ENCODE measurements around the gene SLC66A2.

The SLC66A2 gene

GRCh38 chr18:79952456-79952995 is 1.1 kb upstream of the SLC66A2 start:
- no peaks in the 10 kb centered on the region for H3K27me3 ChIP-seq (ENCODE audit: control insufficient read depth in 2 of 2, insufficient read depth in 2 of 2, low read length in 2 of 2)
- H3K9me3 ChIP-seq (ENCODE audit: control insufficient read depth in 2 of 2, low read length in 2 of 2) = no peaks in the 10 kb centered on the region
- H3K9ac ChIP-seq (ENCODE audit: low read depth in 1 of 2, low read length in 2 of 2) = peak overlapping the region; percentile 52 to 87
- H3K4me1 ChIP-seq (ENCODE audit: control insufficient read depth in 2 of 2, insufficient read depth in 2 of 2, low read length in 2 of 2) = peaks cover 32 to 54% of the 10 kb centered on the region in 2 donors
- peak overlapping the region; percentile 66 to 70 for H3K4me3 ChIP-seq (ENCODE audit: low read length in 2 of 2)
- H3K27ac ChIP-seq (ENCODE audit: low read depth in 2 of 2, low read length in 2 of 2) = peak overlapping the region; percentile 86 to 91
- peaks cover 0 to 6% of the 10 kb centered on the region in 2 donors for H3K36me3 ChIP-seq (ENCODE audit: control insufficient read depth in 2 of 2, insufficient read depth in 2 of 2, low read length in 2 of 2)

DNA sequence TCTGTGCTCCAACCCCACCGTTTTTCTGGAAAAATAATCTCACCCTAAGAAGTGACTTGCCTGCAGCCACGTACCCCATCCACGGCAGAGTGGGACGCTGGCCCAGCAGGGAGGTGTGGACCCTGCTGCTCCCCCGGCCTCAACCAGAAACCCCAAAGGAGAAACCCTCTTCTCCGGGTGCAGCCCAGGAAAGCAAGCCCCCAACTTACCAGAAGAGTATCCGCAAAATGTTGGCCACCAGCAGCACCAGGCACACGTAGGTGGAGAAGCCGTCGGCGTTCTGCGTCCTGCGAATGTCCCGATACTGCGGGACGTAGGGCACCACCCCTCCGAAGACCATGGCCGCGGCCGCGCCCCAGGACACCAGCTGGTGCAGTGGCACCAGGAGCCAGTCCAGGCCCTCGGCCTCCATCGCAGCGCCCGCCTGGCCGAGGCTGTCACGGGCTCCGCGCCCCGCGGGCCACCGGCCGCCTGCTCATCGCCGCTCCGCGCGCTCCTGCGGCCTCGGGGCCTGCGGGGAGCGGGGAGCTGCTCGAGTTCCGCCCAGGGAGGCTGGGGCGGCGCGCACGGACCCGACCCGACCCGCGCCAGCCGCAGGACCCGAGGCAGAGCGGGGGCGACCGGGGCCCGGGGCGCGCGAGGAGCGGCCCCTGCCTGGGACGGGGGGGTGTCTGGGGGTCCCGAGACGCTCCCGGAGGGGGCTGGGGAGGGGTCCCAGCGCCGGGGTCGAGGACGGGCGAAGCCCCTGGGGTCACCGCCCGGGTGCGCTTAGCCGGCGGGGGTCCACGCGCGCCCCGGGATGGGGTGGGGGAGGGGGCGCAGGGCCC is 725 bp downstream of the SLC66A2 start:
- peaks cover 3 to 6% of the 10 kb centered on the region in 2 donors for H3K36me3 ChIP-seq (ENCODE audit: control insufficient read depth in 2 of 2, insufficient read depth in 2 of 2, low read length in 2 of 2)
- H3K9ac ChIP-seq (ENCODE audit: low read depth in 1 of 2, low read length in 2 of 2) = peak overlapping the region; percentile 74 to 77
- peak overlapping the region; percentile 71 to 83 for H3K4me3 ChIP-seq (ENCODE audit: low read length in 2 of 2)
- peaks cover 33 to 59% of the 10 kb centered on the region in 2 donors for H3K4me1 ChIP-seq (ENCODE audit: control insufficient read depth in 2 of 2, insufficient read depth in 2 of 2, low read length in 2 of 2)
- H3K9me3 ChIP-seq (ENCODE audit: control insufficient read depth in 2 of 2, low read length in 2 of 2) = no peaks in the 10 kb centered on the region
- peak overlapping the region; percentile 69 to 77 for H3K27ac ChIP-seq (ENCODE audit: low read depth in 2 of 2, low read length in 2 of 2)
- H3K27me3 ChIP-seq (ENCODE audit: control insufficient read depth in 2 of 2, insufficient read depth in 2 of 2, low read length in 2 of 2) = no peaks in the 10 kb centered on the region

DNA sequence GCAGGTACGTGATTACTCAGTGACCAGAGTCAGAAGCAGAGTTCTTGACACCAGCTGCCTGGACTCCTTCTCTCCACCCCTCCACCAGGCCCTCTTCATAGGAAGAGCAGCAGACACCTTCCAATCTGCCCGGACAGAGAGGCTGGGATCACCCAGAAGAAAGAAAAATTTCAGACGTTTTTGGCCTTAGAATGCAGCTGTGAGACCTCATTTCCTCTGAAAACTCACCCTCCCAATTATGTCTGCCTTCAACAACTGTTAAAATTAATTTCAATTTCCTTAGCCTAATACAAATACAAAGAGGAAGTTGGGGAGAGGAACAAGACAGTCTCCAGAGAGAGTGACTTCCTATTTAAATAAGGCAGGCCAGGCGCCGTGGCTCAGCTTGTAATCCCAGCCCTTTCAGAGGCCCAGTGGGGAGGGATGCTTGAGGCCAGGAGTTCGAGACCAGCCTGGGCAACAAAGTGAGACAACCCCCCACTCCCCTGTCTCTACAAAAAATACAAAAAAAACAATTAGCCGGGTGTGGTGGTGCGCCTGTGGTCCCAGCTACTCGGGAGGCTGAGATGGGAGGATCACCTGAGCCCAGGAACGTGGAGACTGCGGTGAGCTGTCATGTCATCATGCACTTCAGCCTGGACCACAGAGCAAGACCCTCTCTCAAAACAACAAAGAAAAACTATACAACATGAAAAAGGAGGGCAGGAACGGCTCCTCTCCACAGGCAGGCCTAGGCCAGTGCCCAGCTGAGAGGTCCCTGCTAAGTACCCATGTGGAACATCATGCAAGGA is 1.6 kb downstream of the SLC66A2 start:
- H3K9me3 ChIP-seq (ENCODE audit: control insufficient read depth in 2 of 2, low read length in 2 of 2) = no peaks in the 10 kb centered on the region
- H3K27ac ChIP-seq (ENCODE audit: low read depth in 2 of 2, low read length in 2 of 2) = peak overlapping the region; percentile 69 to 77
- H3K27me3 ChIP-seq (ENCODE audit: control insufficient read depth in 2 of 2, insufficient read depth in 2 of 2, low read length in 2 of 2) = no peaks in the 10 kb centered on the region
- H3K9ac ChIP-seq (ENCODE audit: low read depth in 1 of 2, low read length in 2 of 2) = peak overlapping the region; percentile 74 to 77
- H3K4me3 ChIP-seq (ENCODE audit: low read length in 2 of 2) = peak overlapping the region; percentile 71 to 83
- peaks cover 37 to 62% of the 10 kb centered on the region in 2 donors for H3K4me1 ChIP-seq (ENCODE audit: control insufficient read depth in 2 of 2, insufficient read depth in 2 of 2, low read length in 2 of 2)
- peaks cover 3 to 6% of the 10 kb centered on the region in 2 donors for H3K36me3 ChIP-seq (ENCODE audit: control insufficient read depth in 2 of 2, insufficient read depth in 2 of 2, low read length in 2 of 2)

DNA sequence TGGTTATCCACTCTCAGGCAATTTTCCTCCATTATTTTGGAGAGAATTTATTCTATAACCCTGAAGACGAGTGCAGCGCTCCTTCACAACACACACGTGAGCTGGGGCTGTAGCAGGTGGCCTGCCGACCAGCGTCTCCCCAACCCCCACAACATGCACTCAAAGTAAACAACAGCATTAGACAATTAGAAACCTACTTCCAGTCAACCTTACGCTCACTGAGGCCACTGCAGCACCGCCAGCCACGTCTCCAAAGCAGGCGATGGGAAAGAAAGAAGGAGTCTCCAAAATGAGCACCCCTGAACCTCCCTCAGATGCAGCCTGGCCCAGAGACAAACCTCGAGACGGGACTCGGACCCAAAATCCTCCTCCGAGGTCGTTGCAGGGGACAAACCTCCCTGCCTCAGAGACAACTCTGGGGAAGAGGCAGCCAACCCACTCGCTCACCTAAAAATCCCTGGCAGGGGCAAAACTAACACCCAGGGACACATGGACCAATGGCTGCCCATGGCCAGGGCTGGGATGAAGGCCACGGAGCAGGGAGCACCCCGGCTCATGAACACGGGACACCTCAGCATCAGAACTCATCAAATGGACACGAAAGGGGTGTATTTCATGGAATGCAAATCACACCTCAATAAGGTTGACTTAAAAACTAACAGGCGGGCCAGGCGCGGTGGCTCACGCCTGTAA is 2.6 kb downstream of the SLC66A2 start:
- H3K9ac ChIP-seq (ENCODE audit: low read depth in 1 of 2, low read length in 2 of 2) = peak overlapping the region in 1 of 2 donors; percentile 36
- H3K4me3 ChIP-seq (ENCODE audit: low read length in 2 of 2) = no peak overlapping the region
- H3K27ac ChIP-seq (ENCODE audit: low read depth in 2 of 2, low read length in 2 of 2) = peak overlapping the region in 1 of 2 donors; percentile 31
- peaks cover 3 to 6% of the 10 kb centered on the region in 2 donors for H3K36me3 ChIP-seq (ENCODE audit: control insufficient read depth in 2 of 2, insufficient read depth in 2 of 2, low read length in 2 of 2)
- no peaks in the 10 kb centered on the region for H3K27me3 ChIP-seq (ENCODE audit: control insufficient read depth in 2 of 2, insufficient read depth in 2 of 2, low read length in 2 of 2)
- H3K9me3 ChIP-seq (ENCODE audit: control insufficient read depth in 2 of 2, low read length in 2 of 2) = no peaks in the 10 kb centered on the region
- H3K4me1 ChIP-seq (ENCODE audit: control insufficient read depth in 2 of 2, insufficient read depth in 2 of 2, low read length in 2 of 2) = peaks cover 37 to 62% of the 10 kb centered on the region in 2 donors

GRCh38 chr18:79947881-79948610 is 3.4 kb downstream of the SLC66A2 start:
- no peaks in the 10 kb centered on the region for H3K9me3 ChIP-seq (ENCODE audit: control insufficient read depth in 2 of 2, low read length in 2 of 2)
- H3K27me3 ChIP-seq (ENCODE audit: control insufficient read depth in 2 of 2, insufficient read depth in 2 of 2, low read length in 2 of 2) = no peaks in the 10 kb centered on the region
- H3K9ac ChIP-seq (ENCODE audit: low read depth in 1 of 2, low read length in 2 of 2) = no peak overlapping the region
- no peak overlapping the region for H3K4me3 ChIP-seq (ENCODE audit: low read length in 2 of 2)
- H3K4me1 ChIP-seq (ENCODE audit: control insufficient read depth in 2 of 2, insufficient read depth in 2 of 2, low read length in 2 of 2) = peaks cover 36 to 62% of the 10 kb centered on the region in 2 donors
- H3K27ac ChIP-seq (ENCODE audit: low read depth in 2 of 2, low read length in 2 of 2) = peak overlapping the region in 1 of 2 donors; percentile 31
- peaks cover 6 to 7% of the 10 kb centered on the region in 2 donors for H3K36me3 ChIP-seq (ENCODE audit: control insufficient read depth in 2 of 2, insufficient read depth in 2 of 2, low read length in 2 of 2)

DNA sequence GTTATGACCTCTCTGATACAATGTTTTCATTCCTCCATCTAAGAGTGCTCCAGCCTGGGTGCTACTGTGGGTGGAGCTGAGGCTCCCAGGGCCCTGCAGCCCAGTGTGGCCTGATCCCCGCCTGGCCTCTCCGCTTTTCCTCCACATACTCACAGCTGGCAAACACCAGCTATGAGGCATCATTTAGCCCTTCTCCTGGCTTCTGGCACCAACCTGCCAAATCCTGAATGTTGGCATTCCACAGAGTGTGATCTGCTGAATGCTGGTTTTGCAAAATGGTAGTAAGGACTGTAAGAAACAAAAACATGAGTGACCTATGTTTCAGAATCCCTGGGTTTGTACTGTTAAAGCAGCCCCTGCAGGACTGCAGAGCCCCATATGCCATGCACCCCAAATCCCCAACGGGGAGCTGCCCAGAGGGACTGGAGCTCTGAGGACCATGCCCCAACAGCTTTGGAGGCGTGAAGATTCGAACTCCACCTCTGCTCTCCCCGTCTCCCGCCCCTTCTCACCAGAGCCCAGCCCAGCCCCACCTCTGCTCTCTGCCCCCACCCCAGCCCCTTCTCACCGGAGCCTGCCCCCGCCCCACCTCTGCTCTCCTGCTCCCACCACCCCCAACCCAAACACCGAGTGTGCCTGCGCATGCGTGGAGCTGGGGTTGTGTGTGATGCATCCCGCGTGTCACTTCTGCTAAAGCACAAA is 4.2 kb downstream of the SLC66A2 start:
- H3K4me1 ChIP-seq (ENCODE audit: control insufficient read depth in 2 of 2, insufficient read depth in 2 of 2, low read length in 2 of 2) = peaks cover 41 to 63% of the 10 kb centered on the region in 2 donors

GRCh38 chr18:79945118-79946042 is 6.1 kb downstream of the SLC66A2 start:
- Histone ChIP-seq H3K36me3 (ENCODE audit: control insufficient read depth in 2 of 2, insufficient read depth in 2 of 2, low read length in 2 of 2) (peaks cover 27 to 28% of the 10 kb centered on the region in 2 donors), H3K4me1 (ENCODE audit: control insufficient read depth in 2 of 2, insufficient read depth in 2 of 2, low read length in 2 of 2) (peaks cover 38 to 66% of the 10 kb centered on the region in 2 donors), H3K27ac (ENCODE audit: low read depth in 2 of 2, low read length in 2 of 2) (no peak overlapping the region), H3K27me3 (ENCODE audit: control insufficient read depth in 2 of 2, insufficient read depth in 2 of 2, low read length in 2 of 2) (no peaks in the 10 kb centered on the region), H3K9ac (ENCODE audit: low read depth in 1 of 2, low read length in 2 of 2) (peak overlapping the region in 1 of 2 donors; percentile 7), H3K9me3 (ENCODE audit: control insufficient read depth in 2 of 2, low read length in 2 of 2) (no peaks in the 10 kb centered on the region), H3K4me3 (ENCODE audit: low read length in 2 of 2) (no peak overlapping the region)

More for the DNA sequence above, 4.2 kb downstream of the SLC66A2 start:
- H3K27me3 ChIP-seq (ENCODE audit: control insufficient read depth in 2 of 2, insufficient read depth in 2 of 2, low read length in 2 of 2) = no peaks in the 10 kb centered on the region
- peaks cover 11 to 13% of the 10 kb centered on the region in 2 donors for H3K36me3 ChIP-seq (ENCODE audit: control insufficient read depth in 2 of 2, insufficient read depth in 2 of 2, low read length in 2 of 2)
- H3K4me3 ChIP-seq (ENCODE audit: low read length in 2 of 2) = no peak overlapping the region
- no peak overlapping the region for H3K27ac ChIP-seq (ENCODE audit: low read depth in 2 of 2, low read length in 2 of 2)
- H3K9ac ChIP-seq (ENCODE audit: low read depth in 1 of 2, low read length in 2 of 2) = no peak overlapping the region
- no peaks in the 10 kb centered on the region for H3K9me3 ChIP-seq (ENCODE audit: control insufficient read depth in 2 of 2, low read length in 2 of 2)

- no peak overlapping the region for H3K4me3 ChIP-seq (ENCODE audit: low read length in 2 of 2)
These were observed 6.7 kb downstream of the SLC66A2 start for GRCh38 chr18:79944746-79945117.

More at GRCh38 chr18:79944746-79945117, 6.7 kb downstream of the SLC66A2 start:
- peaks cover 28 to 30% of the 10 kb centered on the region in 2 donors for H3K36me3 ChIP-seq (ENCODE audit: control insufficient read depth in 2 of 2, insufficient read depth in 2 of 2, low read length in 2 of 2)
- no peak overlapping the region for H3K27ac ChIP-seq (ENCODE audit: low read depth in 2 of 2, low read length in 2 of 2)
- H3K9me3 ChIP-seq (ENCODE audit: control insufficient read depth in 2 of 2, low read length in 2 of 2) = no peaks in the 10 kb centered on the region
- peaks cover 32 to 62% of the 10 kb centered on the region in 2 donors for H3K4me1 ChIP-seq (ENCODE audit: control insufficient read depth in 2 of 2, insufficient read depth in 2 of 2, low read length in 2 of 2)
- H3K27me3 ChIP-seq (ENCODE audit: control insufficient read depth in 2 of 2, insufficient read depth in 2 of 2, low read length in 2 of 2) = no peaks in the 10 kb centered on the region
- H3K9ac ChIP-seq (ENCODE audit: low read depth in 1 of 2, low read length in 2 of 2) = peak overlapping the region; percentile 6 to 11

Measured in mucosa of rectum (tissue), 2 donors.